Activated T-cell treated with anti-CD3 and anti-CD28 coated beads for 1 hour (primary cell): ENCODE measurements around the gene ROBO3.

ENCODE experiments used
- DNase-seq: peaks from one replicate; pipeline ENCODE4 v3.0.0-alpha.2; 2020; ENCODE audit warnings: low read depth

ROBO3 gene

GRCh38 chr11:124846070-124846673 lies 19.1 kb upstream of the ROBO3 start:
- DNase-seq, result no peak

- DNase-seq, result no peak
Observed at GRCh38 chr11:124859171-124859570, 6.1 kb upstream of the ROBO3 start.

GRCh38 chr11:124861670-124862069 lies 3.6 kb upstream of the ROBO3 start:
- DNase-seq, result no peak

- DNase-seq, result no peak
Observed at GRCh38 chr11:124863137-124863825, 2.0 kb upstream of the ROBO3 start.

GRCh38 chr11:124863826-124864165 lies 1.4 kb upstream of the ROBO3 start:
- DNase-seq, result no peak

- DNase-seq, result no peak
Observed at GRCh38 chr11:124864176-124864891, 898 bp upstream of the ROBO3 start.

- DNase-seq, result no peak
Observed at GRCh38 chr11:124864892-124865180, 396 bp upstream of the ROBO3 start.

- DNase-seq, result peak; percentile 27
Observed at GRCh38 chr11:124865902-124866851, 945 bp downstream of the ROBO3 start.

- no peak for DNase-seq
Observed at GRCh38 chr11:124867700-124868099, 2.5 kb downstream of the ROBO3 start.

GRCh38 chr11:124868331-124869274 lies 3.4 kb downstream of the ROBO3 start:
- DNase-seq, result no peak

GRCh38 chr11:124869331-124869730 lies 4.1 kb downstream of the ROBO3 start:
- DNase-seq, result no peak

GRCh38 chr11:124869856-124870387 lies 4.7 kb downstream of the ROBO3 start:
- no peak for DNase-seq

- DNase-seq, result no peak
Observed at GRCh38 chr11:124870430-124870829, 5.2 kb downstream of the ROBO3 start.

GRCh38 chr11:124872280-124872679 lies 7.0 kb downstream of the ROBO3 start:
- no peak for DNase-seq

- no peak for DNase-seq
Observed at GRCh38 chr11:124872741-124873140, 7.5 kb downstream of the ROBO3 start.

GRCh38 chr11:124873951-124874350 lies 8.7 kb downstream of the ROBO3 start:
- DNase-seq, result no peak

GRCh38 chr11:124874571-124875255 lies 9.5 kb downstream of the ROBO3 start:
- no peak for DNase-seq

- DNase-seq, result no peak
Observed at GRCh38 chr11:124875401-124875800, 10.2 kb downstream of the ROBO3 start.

- peak; percentile 64 for DNase-seq
Observed at GRCh38 chr11:124875943-124876817, 10.9 kb downstream of the ROBO3 start.
